GM12878 (cell line): ENCODE data around the gene ETNK2. TPM values are rescaled to one million over a fixed set of nuclear protein-coding genes. Genes with fewer than 3 reads are reported as not detected.

Experiments used
- ATAC-seq: fragments of 200-7000 bp; cut with Tn5 transposase; 3 replicates; pipeline ENCODE4 v1.9.1; 2020; ENCODE audit warnings: mild to moderate bottlenecking, moderate library complexity
- BruUV-seq: library from RNA; stranded (reverse); fragments of 400-500 nt; replicated peaks from 2 replicates; lab custom pipeline; 2021; lab: Mats Ljungman, UMichigan
- CTCF ChIA-PET: fragments of 300-600 bp; sonication (Branson Sonifier 250); formaldehyde crosslinking; extraction: SDS; loops from one replicate; lab custom pipeline; 2021; ENCODE audit warnings: inconsistent platforms; lab: Yijun Ruan, JAX
- POLR2A ChIA-PET: fragments of 350-600 bp; formaldehyde crosslinking; extraction: SDS; loops from one replicate; lab custom pipeline; 2021; ENCODE audit warnings: inconsistent platforms; lab: Charles Lee
- RAD21 ChIA-PET: fragments of 300-600 bp; sonication (Branson Sonifier 250); formaldehyde crosslinking; loops from one replicate; lab custom pipeline; 2023; ENCODE audit warnings: antibody characterized with exemption; ENCODE audit not compliant: unreplicated experiment; lab: Charles Lee
- SMC1A ChIA-PET: fragments of 300-600 bp; sonication (Branson Sonifier 250); formaldehyde crosslinking; loops from one replicate; lab custom pipeline; 2023; ENCODE audit not compliant: unreplicated experiment, uncharacterized antibody; lab: Charles Lee
- DNase-seq: peaks from one replicate; pipeline ENCODE4 v3.0.0-alpha.2; 2011; ENCODE audit warnings: low read depth, low spot score
- FAIRE-seq: peaks from 3 replicates; lab custom pipeline; 2011; peaks lifted over from hg19 to GRCh38; lab: Jason Lieb, UNC
- H2AFZ ChIP-seq: 2 replicates; pipeline ENCODE4 v1.6.0; 2011; ENCODE audit warnings: low read depth, low read length, control low read depth; ENCODE audit not compliant: control insufficient read depth
- H3K27ac ChIP-seq: 2 replicates; pipeline ENCODE4 v1.5.1; 2011; ENCODE audit warnings: control low read depth; ENCODE audit not compliant: control insufficient read depth, insufficient read depth
- H3K27me3 ChIP-seq, 2 experiments: replicated peaks in 1 of 2; 2 replicates each; pipeline versions ENCODE4 v1.6.0 to v1.6.1; 2011; ENCODE audit warnings: low read length in 1 of 2; ENCODE audit not compliant: control insufficient read depth in 2 of 2, insufficient read depth in 2 of 2
- H3K36me3 ChIP-seq, 2 experiments: 2 replicates each; pipeline ENCODE4 v1.5.1; 2011; ENCODE audit warnings: low read length in 1 of 2; ENCODE audit not compliant: control insufficient read depth in 2 of 2, insufficient read depth in 2 of 2
- H3K4me1 ChIP-seq: 2 replicates; pipeline ENCODE4 v1.6.1; 2011; ENCODE audit warnings: mild to moderate bottlenecking, low read length, moderate library complexity, mixed read lengths; ENCODE audit not compliant: control insufficient read depth, insufficient read depth
- H3K4me2 ChIP-seq: 2 replicates; pipeline ENCODE4 v1.6.0; 2011; ENCODE audit warnings: control low read depth; ENCODE audit not compliant: control insufficient read depth, insufficient read depth
- H3K4me3 ChIP-seq: fragments of 200-600 bp; sonication (generic); 2 replicates; pipeline ENCODE4 v1.5.1; 2016
- H3K79me2 ChIP-seq: 2 replicates; pipeline ENCODE4 v1.6.0; 2011; ENCODE audit warnings: low read length; ENCODE audit not compliant: control insufficient read depth, insufficient read depth
- H3K9ac ChIP-seq: 2 replicates; pipeline ENCODE4 v1.8.0; 2011; ENCODE audit warnings: low read length, control low read depth, mixed read lengths; ENCODE audit not compliant: control insufficient read depth, insufficient read depth
- H3K9me3 ChIP-seq: replicated peaks from 3 replicates; pipeline ENCODE4 v1.5.1; 2011; ENCODE audit warnings: mild to moderate bottlenecking, low read length; ENCODE audit not compliant: control insufficient read depth, insufficient read depth
- H4K20me1 ChIP-seq: 2 replicates; pipeline ENCODE4 v1.6.0; 2011; ENCODE audit not compliant: control insufficient read depth, insufficient read depth
- BHLHE40 ChIP-seq, 2 experiments: fragments of 450-650 bp in 1 of 2; IDR thresholded peaks; 2 replicates each; pipeline ENCODE4 v1.6.1; 2011 to 2017; ENCODE audit warnings: low read depth in 2 of 2, borderline replicate concordance in 1 of 2, improper control_type of control experiment in 1 of 2, low read length in 1 of 2, mild to moderate bottlenecking in 1 of 2
- POU2F2 ChIP-seq: IDR thresholded peaks from 3 replicates; pipeline ENCODE4 v1.6.1; 2011; ENCODE audit warnings: low read depth, mild to moderate bottlenecking, low read length, borderline replicate concordance
- RUNX3 ChIP-seq: IDR thresholded peaks from 2 replicates; pipeline ENCODE4 v1.6.1; 2012; ENCODE audit warnings: low read length, inconsistent platforms
- SIX5 ChIP-seq: IDR thresholded peaks from 2 replicates; pipeline ENCODE4 v1.6.1; 2011; ENCODE audit warnings: mild to moderate bottlenecking, low read depth, low read length, moderate library complexity; ENCODE audit not compliant: severe bottlenecking
- SKIL ChIP-seq: fragments of 450-650 bp; IDR thresholded peaks from 2 replicates; pipeline ENCODE4 v1.6.1; 2017; ENCODE audit warnings: mild to moderate bottlenecking, low read depth, inconsistent platforms; ENCODE audit not compliant: poor library complexity, severe bottlenecking
- WGBS: methylation state at CpG from one replicate; pipeline ENCODE4 v1.1.6; 2016; ENCODE audit warnings: low lambda C conversion rate; ENCODE audit not compliant: insufficient replicate concordance, insufficient coverage; ENCODE audit errors: missing lambda C conversion rate; 5-methylcytosine and 5-hydroxymethylcytosine counted together
- in situ Hi-C: fragments of 300-500 bp; cut with MboI; formaldehyde crosslinking; loops from 9 replicates; pipeline ENCODE4 v1.14.3; 2018; ENCODE audit warnings: mixed read lengths
- intact Hi-C: fragments of 100-400 bp; cut with micrococcal nuclease; formaldehyde crosslinking; loops from one replicate; pipeline ENCODE4 v1.14.2; 2022; ENCODE audit not compliant: unreplicated experiment
- polyA plus RNA-seq, 11 experiments: library from polyadenylated mRNA; depleted of rRNA in 4 of 11; unstranded in 6 of 11; stranded (reverse) in 5 of 11; fragments of >200 nt; fragmentation: Nextera tagmentation in 4 of 11; fragmentation: Illumina TruSeq in 1 of 11; extraction: Ambion mirVana in 4 of 11; extraction: Trizol in 1 of 11; gene quantifications; 1 replicate in 1 of 11; 2 replicates in 10 of 11; pipeline versions ENCODE4 v1.2.1 to v1.2.3, GENCODE V29; 2011 to 2016; ENCODE audit warnings: inconsistent platforms in 2 of 11, missing spikeins in 2 of 11, low read depth in 1 of 11
- total RNA-seq, 4 experiments: library from RNA; depleted of rRNA in 3 of 4; stranded (reverse); fragments of >200 nt in 3 of 4; fragmentation: Illumina TruSeq in 1 of 4; extraction: Trizol in 1 of 4; gene quantifications; 2 replicates each; pipeline versions ENCODE4 v1.2.1 to v1.2.3, GENCODE V29; 2013 to 2021

Gene ETNK2
- total and polyA plus RNA-seq, 10 of the 15 experiments (the other 5 are each of a cell fraction or from before 2014, with no cell fraction given): 0.14 TPM; not detected in 9

DNA sequence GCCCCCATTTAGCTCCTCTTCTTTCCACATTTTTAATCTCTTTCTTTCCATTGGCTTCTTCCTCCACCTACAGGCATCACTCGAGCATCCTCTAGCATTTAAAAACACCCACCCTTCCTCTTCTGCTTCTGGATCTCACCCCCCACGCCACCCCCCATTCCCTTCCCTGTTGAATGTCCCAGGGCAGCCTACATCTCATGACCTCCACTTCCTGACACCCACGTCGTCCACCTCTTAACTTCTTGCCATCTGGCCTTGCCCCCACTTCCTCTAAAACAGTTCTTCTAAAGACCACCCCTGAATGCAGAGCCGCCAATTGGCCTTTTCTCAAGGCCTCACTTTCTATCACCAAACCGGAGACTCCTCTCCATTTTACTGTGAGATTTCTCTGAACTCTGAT lies 6.1 kb upstream of the ETNK2 start:
- H3K27ac ChIP-seq: no peak overlapping the region
- ChIA-PET CTCF (interaction anchor here (1.0 kb wide), 1 partner anchor 10 kb away, joined by 3 read pairs; no protein-coding TSS in a partner anchor), RAD21 (no interaction called here), SMC1A (interaction anchor here (1.5 kb wide), 1 partner anchor 241 kb away, joined by 3 read pairs; no protein-coding TSS in a partner anchor), POLR2A (interaction anchor here (0.6 kb wide), 1 partner anchor 286 kb away, joined by 3 read pairs; no protein-coding TSS in a partner anchor)
- no peak overlapping the region for H3K4me2 ChIP-seq
- no peak overlapping the region for H3K9ac ChIP-seq
- TF ChIP-seq SIX5: no peak
- no peak for TF ChIP-seq BHLHE40 (IDR thresholded peaks at IDR 0.05; ENCODE audit: borderline replicate concordance in 1 of 2, low read depth in 2 of 2, low read length in 1 of 2)
- TF ChIP-seq POU2F2: no peak
- no peak for TF ChIP-seq SKIL
- TF ChIP-seq RUNX3: no peak
- no peaks in the 10 kb centered on the region for H4K20me1 ChIP-seq
- no TSS peak for BruUV-seq
- no peak for FAIRE-seq
- no peaks in the 10 kb centered on the region; a peak in 1 of 4 replicates for H3K27me3 ChIP-seq
- no peak for ATAC-seq
- in situ Hi-C loops: no loop called here
- intact Hi-C loops: no loop called here
- H3K9me3 ChIP-seq: no peaks in the 10 kb centered on the region
- under 1% methylated on average over 5 of the region's 6 CpGs for WGBS
- no peaks in the 10 kb centered on the region for H3K79me2 ChIP-seq
- H3K36me3 ChIP-seq: no peaks in the 10 kb centered on the region
- DNase-seq: no peak
- H3K4me1 ChIP-seq: no peaks in the 10 kb centered on the region
- no peak overlapping the region for H2AFZ ChIP-seq
- H3K4me3 ChIP-seq: no peak overlapping the region
